H1 (cell line): ENCODE measurements around the gene CNOT6. TPM values are rescaled to one million over a fixed set of nuclear protein-coding genes. Genes with fewer than 3 reads are reported as not detected.
A peak's percentile ranks its signal among the peaks of the same experiment; 100 is the strongest.

ENCODE experiments used
- CTCF ChIA-PET: fragments of 300-600 bp; sonication (Branson Sonifier 250); formaldehyde crosslinking; loops from one replicate; lab custom pipeline; 2021; ENCODE audit not compliant: partially characterized antibody; lab: Charles Lee
- POLR2A ChIA-PET: fragments of 300-600 bp; sonication (Branson Sonifier 250); formaldehyde crosslinking; loops from one replicate; lab custom pipeline; 2021; ENCODE audit warnings: inconsistent platforms; ENCODE audit not compliant: partially characterized antibody; lab: Charles Lee
- DNase-seq, 2 experiments: peaks; one replicate each; pipeline versions ENCODE4 v3.0.0 to v3.0.0-alpha.2; 2010 to 2022; ENCODE audit warnings: low spot score in 2 of 2, low read depth in 1 of 2, mixed read lengths in 1 of 2
- FAIRE-seq: peaks from 2 replicates; lab custom pipeline; 2011; peaks lifted over from hg19 to GRCh38; lab: Jason Lieb, UNC
- H2AFZ ChIP-seq: 2 replicates; pipeline ENCODE4 v1.8.1; 2012; ENCODE audit warnings: low read length, inconsistent platforms
- H2AK5ac ChIP-seq: 2 replicates; pipeline ENCODE4 v1.6.1; 2013; ENCODE audit warnings: low read depth, low read length
- H2BK120ac ChIP-seq: replicated peaks from 2 replicates; pipeline ENCODE3; 2013; ENCODE audit warnings: low read depth, low read length, inconsistent platforms
- H2BK12ac ChIP-seq: 2 replicates; pipeline ENCODE4 v1.6.1; 2013; ENCODE audit warnings: low read depth, low read length
- H2BK15ac ChIP-seq: 2 replicates; pipeline ENCODE4 v1.6.1; 2013; ENCODE audit warnings: low read length
- H2BK20ac ChIP-seq: 2 replicates; pipeline ENCODE4 v1.6.1; 2013; ENCODE audit warnings: low read length
- H2BK5ac ChIP-seq: 2 replicates; pipeline ENCODE4 v1.6.1; 2013; ENCODE audit warnings: low read depth, low read length
- H3K14ac ChIP-seq: 2 replicates; pipeline ENCODE4 v1.6.1; 2013; ENCODE audit warnings: inconsistent platforms; ENCODE audit not compliant: insufficient read length
- H3K18ac ChIP-seq: 2 replicates; pipeline ENCODE4 v1.6.1; 2013; ENCODE audit warnings: low read length; ENCODE audit errors: extremely low read depth
- H3K23ac ChIP-seq: 2 replicates; pipeline ENCODE4 v1.6.1; 2013; ENCODE audit warnings: inconsistent platforms; ENCODE audit not compliant: insufficient read length
- H3K23me2 ChIP-seq: 2 replicates; pipeline ENCODE4 v1.6.1; 2013; ENCODE audit warnings: low read depth, low read length
- H3K27ac ChIP-seq: 2 replicates; pipeline ENCODE4 v1.6.1; 2011; ENCODE audit warnings: low read depth, low read length, inconsistent platforms
- H3K27me3 ChIP-seq, 4 experiments: replicated peaks in 1 of 4; 1 replicate in 1 of 4; 2 replicates in 3 of 4; pipeline versions ENCODE4 v1.6.1 to v1.8.1; 2011 to 2013; ENCODE audit warnings: low read length in 3 of 4, mild to moderate bottlenecking in 3 of 4, inconsistent platforms in 2 of 4, mixed read lengths in 2 of 4, moderate library complexity in 1 of 4; ENCODE audit not compliant: control insufficient read depth in 3 of 4, insufficient read depth in 3 of 4; ENCODE audit errors: extremely low read depth in 1 of 4
- H3K36me3 ChIP-seq, 4 experiments: 2 replicates each; pipeline versions ENCODE4 v1.6.1 to v1.8.1; 2011 to 2013; ENCODE audit warnings: mild to moderate bottlenecking in 4 of 4, low read length in 3 of 4, moderate library complexity in 2 of 4, control low read depth in 1 of 4, inconsistent platforms in 1 of 4; ENCODE audit not compliant: insufficient read depth in 4 of 4, control insufficient read depth in 2 of 4
- H3K4ac ChIP-seq: replicated peaks from 2 replicates; pipeline ENCODE3; 2013; ENCODE audit warnings: low read length, low read depth, mixed read lengths, inconsistent platforms; ENCODE audit not compliant: insufficient read length
- H3K4me1 ChIP-seq, 4 experiments: replicated peaks in 1 of 4; 1 replicate in 1 of 4; 2 replicates in 3 of 4; pipeline versions ENCODE4 v1.6.1 to v1.8.1; 2011 to 2013; ENCODE audit warnings: low read length in 3 of 4, inconsistent platforms in 2 of 4, mixed read lengths in 1 of 4; ENCODE audit not compliant: insufficient read depth in 4 of 4, control insufficient read depth in 3 of 4
- H3K4me2 ChIP-seq, 2 experiments: 2 replicates each; pipeline versions ENCODE4 v1.6.1 to v1.8.1; 2011 to 2013; ENCODE audit warnings: low read depth in 2 of 2, low read length in 2 of 2, control low read depth in 1 of 2, inconsistent platforms in 1 of 2, mild to moderate bottlenecking in 1 of 2; ENCODE audit not compliant: insufficient read depth in 1 of 2
- H3K4me3 ChIP-seq, 4 experiments: fragments of 200-600, 300-600 bp in 1 of 4; sonication (generic), shearing (Covaris generic), sonication (Bioruptor Twin) in 1 of 4; 2 replicates each; pipeline versions ENCODE4 v1.5.1 to v1.8.1; 2011 to 2016; ENCODE audit warnings: low read length in 4 of 4, low read depth in 3 of 4, control low read depth in 2 of 4, inconsistent platforms in 2 of 4, mild to moderate bottlenecking in 2 of 4, mixed read lengths in 1 of 4, moderate library complexity in 1 of 4; ENCODE audit not compliant: insufficient read depth in 2 of 4; ENCODE audit errors: extremely low read depth in 1 of 4
- H3K56ac ChIP-seq: replicated peaks from 2 replicates; pipeline ENCODE3; 2013; ENCODE audit warnings: low read depth, mild to moderate bottlenecking, mixed read lengths, low read length, inconsistent platforms; ENCODE audit not compliant: insufficient read length
- H3K79me1 ChIP-seq: 2 replicates; pipeline ENCODE4 v1.6.1; 2013; ENCODE audit warnings: low read depth, low read length, control low read depth
- H3K79me2 ChIP-seq, 2 experiments: 2 replicates each; pipeline versions ENCODE4 v1.6.1 to v1.8.1; 2012 to 2013; ENCODE audit warnings: low read length in 2 of 2, mild to moderate bottlenecking in 2 of 2, inconsistent platforms in 1 of 2; ENCODE audit not compliant: insufficient read depth in 2 of 2, control insufficient read depth in 1 of 2
- H3K9ac ChIP-seq, 4 experiments: replicated peaks in 1 of 4; 1 replicate in 1 of 4; 2 replicates in 3 of 4; pipeline versions ENCODE4 v1.6.1 to v1.8.1; 2011 to 2013; ENCODE audit warnings: low read depth in 3 of 4, low read length in 3 of 4, control low read depth in 2 of 4, mild to moderate bottlenecking in 2 of 4, moderate library complexity in 2 of 4, inconsistent platforms in 1 of 4; ENCODE audit errors: extremely low read depth in 1 of 4
- H3K9me3 ChIP-seq, 2 experiments: 2 replicates each; pipeline versions ENCODE4 v1.6.1 to v1.8.1; 2012 to 2013; ENCODE audit warnings: mild to moderate bottlenecking in 2 of 2, moderate library complexity in 2 of 2, control low read depth in 1 of 2, inconsistent platforms in 1 of 2, low read depth in 1 of 2, low read length in 1 of 2, mixed read lengths in 1 of 2; ENCODE audit not compliant: insufficient read depth in 2 of 2
- H4K20me1 ChIP-seq, 2 experiments: replicated peaks in 1 of 2; 2 replicates each; pipeline versions ENCODE3 to v1.8.1; 2011 to 2013; ENCODE audit warnings: inconsistent platforms in 2 of 2, low read length in 2 of 2, mild to moderate bottlenecking in 1 of 2; ENCODE audit not compliant: insufficient read depth in 2 of 2, control insufficient read depth in 1 of 2
- H4K5ac ChIP-seq: 2 replicates; pipeline ENCODE4 v1.6.1; 2013; ENCODE audit warnings: low read length, low read depth, mixed read lengths, inconsistent platforms; ENCODE audit not compliant: insufficient read length
- H4K8ac ChIP-seq: 2 replicates; pipeline ENCODE4 v1.8.0; 2013; ENCODE audit warnings: mild to moderate bottlenecking, moderate library complexity, low read length, inconsistent platforms; ENCODE audit not compliant: insufficient read depth; ENCODE audit errors: extremely low read depth
- H4K91ac ChIP-seq: replicated peaks from 2 replicates; pipeline ENCODE3; 2013; ENCODE audit warnings: low read length, mixed read lengths, inconsistent platforms; ENCODE audit not compliant: insufficient read length
- FOSL1 ChIP-seq: IDR thresholded peaks from 2 replicates; pipeline ENCODE4 v1.6.1; 2011; ENCODE audit warnings: mild to moderate bottlenecking, low read depth, low read length, moderate library complexity; ENCODE audit not compliant: insufficient read depth
- POLR2AphosphoS5 ChIP-seq: IDR thresholded peaks from 2 replicates; pipeline ENCODE4 v1.6.1; 2011; ENCODE audit warnings: low read depth, low read length
- WGBS, 2 experiments: shearing (Covaris generic) in 1 of 2; methylation state at CpG; one replicate each; pipeline versions ENCODE4 v1.1.6 to v1.1.7; 2013 to 2015; ENCODE audit warnings: low lambda C conversion rate in 2 of 2, mixed read lengths in 2 of 2, inconsistent platforms in 1 of 2, low coverage in 1 of 2, missing lambda C conversion rate in 1 of 2; ENCODE audit not compliant: insufficient replicate concordance in 2 of 2, insufficient coverage in 1 of 2, insufficient read length in 1 of 2; ENCODE audit errors: extremely low coverage in 1 of 2, missing lambda C conversion rate in 1 of 2; 5-methylcytosine and 5-hydroxymethylcytosine counted together
- polyA plus RNA-seq, 7 experiments: library from polyadenylated mRNA; depleted of rRNA in 3 of 7; stranded (reverse) in 5 of 7; unstranded in 2 of 7; fragments of >200 nt in 5 of 7; fragments of 200-250 nt in 2 of 7; gene quantifications; 1 replicate in 5 of 7; 2 replicates in 1 of 7; 4 replicates in 1 of 7; pipeline versions ENCODE4 v1.2.1 to v1.2.3, GENCODE V29; 2011 to 2013; ENCODE audit warnings: missing spikeins in 2 of 7, mixed read lengths in 2 of 7
- total RNA-seq: library from RNA; stranded (reverse); fragmentation: NEBNext Ultra II Directional; extraction: Animal tissue kit (Norgen Biotek cat#: 25700); gene quantifications from 2 replicates; pipeline ENCODE4 v1.2.1, GENCODE V29; 2021

CNOT6 gene
- total and polyA plus RNA-seq, 2 of the 8 experiments (the other 6 are each of a cell fraction or from before 2014, with no cell fraction given), result 10.7 to 45.4 TPM

- 90% methylated on average over 11 of the region's 11 CpGs; no CpG with 5 or more reads in 1 of the 2 experiments for whole genome bisulfite sequencing, 2 experiments
Measured at GRCh38 chr5:180474569-180474968, 19.6 kb upstream of the CNOT6 start.

More at GRCh38 chr5:180474569-180474968, 19.6 kb upstream of the CNOT6 start:
- H2BK5ac ChIP-seq, result no peak overlapping the region
- peak overlapping the region; percentile 80; the same call in 1 of the 2 replicates for H2AFZ ChIP-seq
- no peak for FAIRE-seq
- no peak for TF ChIP-seq POLR2AphosphoS5
- TF ChIP-seq FOSL1, result no peak
- TF ChIP-seq, all 59 proteins: peak for 0
- H4K8ac ChIP-seq, result peak overlapping the region; percentile 57; the same call in 1 of the 2 replicates
- H2BK120ac ChIP-seq, result no peak overlapping the region
- H3K23me2 ChIP-seq, result no peaks in the 10 kb centered on the region
- no peak overlapping the region; the same call in 1 of the 2 replicates for H2BK12ac ChIP-seq
- H3K23ac ChIP-seq, result no peak overlapping the region
- H3K18ac ChIP-seq, result no peak overlapping the region
- ChIA-PET POLR2A (no interaction called here), CTCF (interaction anchor here (0.6 to 8.9 kb wide), 6 partner anchors 16 to 411 kb away, joined by 3 to 88 read pairs (median 6); partner anchors contain the start of gene MAPK9)
- no peak overlapping the region for H2BK20ac ChIP-seq
- H2AK5ac ChIP-seq, result no peak overlapping the region
- H3K9ac ChIP-seq, result no peak overlapping the region
- H3K4me2 ChIP-seq, result no peak overlapping the region
- H3K79me2 ChIP-seq, result no peaks in the 10 kb centered on the region
- no peaks in the 10 kb centered on the region for H3K4me1 ChIP-seq
- no peak overlapping the region for H4K91ac ChIP-seq
- H4K5ac ChIP-seq, result no peak overlapping the region
- no peaks in the 10 kb centered on the region for H3K9me3 ChIP-seq
- no peak overlapping the region for H3K56ac ChIP-seq
- no peaks in the 10 kb centered on the region for H3K36me3 ChIP-seq
- no peak overlapping the region for H3K4ac ChIP-seq
- no peak overlapping the region for H3K27ac ChIP-seq
- no peaks in the 10 kb centered on the region; a peak in 1 of 7 replicates for H3K27me3 ChIP-seq
- no peak overlapping the region for H2BK15ac ChIP-seq
- no peak for DNase-seq
- H3K14ac ChIP-seq, result no peak overlapping the region
- no peak overlapping the region for H3K4me3 ChIP-seq
- no peaks in the 10 kb centered on the region for H3K79me1 ChIP-seq
- no peaks in the 10 kb centered on the region for H4K20me1 ChIP-seq
